Heart left ventricle (tissue), 16 donors: ENCODE measurements around the gene NECTIN1. TPM values are rescaled to one million over a fixed set of nuclear protein-coding genes. Genes with fewer than 3 reads are reported as not detected.

Experiments
- ATAC-seq, 4 donors: fragments of 200-7000 bp; cut with Tn5 transposase; one replicate each; pipeline ENCODE4 v1.9.1; 2020 to 2022; ENCODE audit warnings: moderate library complexity in 4 of 4, mild to moderate bottlenecking in 3 of 4, moderate number of reproducible peaks in 1 of 4
- DNase-seq, 5 donors: peaks; one replicate each; pipeline ENCODE4 v3.0.0-alpha.2; 2020
- H3K27ac ChIP-seq, 12 donors: fragments of 200-600 bp; sonication (generic) in 4 of 12; one replicate each; pipeline versions ENCODE4 v1.5.0 to v1.8.0; 2016 to 2022; ENCODE audit warnings: mild to moderate bottlenecking in 2 of 12
- H3K27me3 ChIP-seq, 9 donors: fragments of 200-600 bp; sonication (generic) in 2 of 9; one replicate each; pipeline versions ENCODE4 v1.5.1 to v1.8.0; 2016 to 2022; ENCODE audit warnings: mild to moderate bottlenecking in 3 of 9
- H3K36me3 ChIP-seq, 9 donors: fragments of 200-600 bp; sonication (generic) in 2 of 9; one replicate each; pipeline versions ENCODE4 v1.5.0 to v1.8.0; 2018 to 2022; ENCODE audit warnings: mild to moderate bottlenecking in 2 of 9
- H3K4me1 ChIP-seq, 12 donors: fragments of 200-600 bp; sonication (generic) in 4 of 12; one replicate each; pipeline versions ENCODE4 v1.5.0 to v1.8.0; 2016 to 2022; ENCODE audit warnings: mild to moderate bottlenecking in 3 of 12
- H3K4me3 ChIP-seq, 12 donors: fragments of 200-600 bp; sonication (generic) in 4 of 12; one replicate each; pipeline versions ENCODE4 v1.5.0 to v1.8.0; 2017 to 2022; ENCODE audit warnings: mild to moderate bottlenecking in 9 of 12, moderate library complexity in 4 of 12
- H3K9me3 ChIP-seq, 12 donors: fragments of 200-600 bp; sonication (generic) in 4 of 12; one replicate each; pipeline versions ENCODE4 v1.5.0 to v1.8.0; 2016 to 2022; ENCODE audit warnings: mild to moderate bottlenecking in 1 of 12
- CTCF ChIP-seq, 12 donors: fragments of 200-600 bp; sonication (generic) in 4 of 12; IDR thresholded peaks; one replicate each; pipeline versions ENCODE4 v1.5.0 to v1.8.0; 2018 to 2022; ENCODE audit warnings: antibody characterized with exemption in 12 of 12, mild to moderate bottlenecking in 5 of 12
- POLR2A ChIP-seq, 2 donors: fragments of 450-650 bp; IDR thresholded peaks; one replicate each; pipeline ENCODE4 v1.6.1; 2017; ENCODE audit warnings: antibody characterized with exemption in 2 of 2, mild to moderate bottlenecking in 2 of 2, moderate library complexity in 2 of 2
- WGBS, 4 donors: extraction: QIAGEN DNeasy Blood & Tissue Kit in 2 of 4; methylation state at CpG; one replicate each; pipeline versions ENCODE4 v1.1.5 to v1.1.7; 2013 to 2018; 5-methylcytosine and 5-hydroxymethylcytosine counted together
- intact Hi-C, 10 donors: fragments of 100-400 bp; cut with DNase I; formaldehyde crosslinking; loops; one replicate each; pipeline versions ENCODE4 v1.11.1 to v1.14.2; 2022
- polyA plus RNA-seq, 2 donors: library from polyadenylated mRNA; stranded (reverse); fragments of 200-250 nt; gene quantifications; one replicate each; pipeline ENCODE4 v1.2.3, GENCODE V29; 2013
- total RNA-seq, 9 donors: library from RNA; depleted of rRNA in 2 of 9; stranded (reverse); fragments of >200 nt in 2 of 9; fragmentation: NEBNext Ultra II Directional in 3 of 9; extraction: Animal tissue kit (Norgen Biotek cat#: 25700) in 3 of 9; gene quantifications; one replicate each; pipeline versions ENCODE4 v1.1.0 to v1.2.4, GENCODE V29; 2016 to 2023
- donor health status: ischemic (EF 13 %, LVEDD 7.1; RV severe dilation, severe dysfunction).
- donor health status: healthy with polysubstance abuse.
- donor health status: DM: no; HTN: yes; CAD: no.
- donor health status: DM: no; HTN: no; CAD: no.
- donor health status: ischemic (EF 25% LVEDD 6.9; RV normal size, moderate dysfunction).
- donor health status: ischemic (EF 25% LVEDD 5.7; RV mildly dilated, moderate dysfunction).
- donor health status: healthy.
- donor health status: DM: yes; HTN: yes; CAD: no.
- donor health status: ischemic (EF 35%, LVEDD 5.7; RV mildly dilated, moderate dysfunction).
- donor health status: nonischemic (EF 11% LVEDD 7.7; RV severe dilation, severe dysfunction).
- donor health status: DM: yes; HTN: yes; CAD: no.
- donor health status: PGD.
- donor health status: ischemic (EF 29% LVEDD 5.4; RV normal size, mild dysfunction).
- donor health status: nonischemic (EF 23%, LVEDD 6.1; RV moderate dilation, normal function).

The NECTIN1 gene
- total and polyA plus RNA-seq, 11 donors: 5.8 to 28.6 (median 18.5) TPM

DNA sequence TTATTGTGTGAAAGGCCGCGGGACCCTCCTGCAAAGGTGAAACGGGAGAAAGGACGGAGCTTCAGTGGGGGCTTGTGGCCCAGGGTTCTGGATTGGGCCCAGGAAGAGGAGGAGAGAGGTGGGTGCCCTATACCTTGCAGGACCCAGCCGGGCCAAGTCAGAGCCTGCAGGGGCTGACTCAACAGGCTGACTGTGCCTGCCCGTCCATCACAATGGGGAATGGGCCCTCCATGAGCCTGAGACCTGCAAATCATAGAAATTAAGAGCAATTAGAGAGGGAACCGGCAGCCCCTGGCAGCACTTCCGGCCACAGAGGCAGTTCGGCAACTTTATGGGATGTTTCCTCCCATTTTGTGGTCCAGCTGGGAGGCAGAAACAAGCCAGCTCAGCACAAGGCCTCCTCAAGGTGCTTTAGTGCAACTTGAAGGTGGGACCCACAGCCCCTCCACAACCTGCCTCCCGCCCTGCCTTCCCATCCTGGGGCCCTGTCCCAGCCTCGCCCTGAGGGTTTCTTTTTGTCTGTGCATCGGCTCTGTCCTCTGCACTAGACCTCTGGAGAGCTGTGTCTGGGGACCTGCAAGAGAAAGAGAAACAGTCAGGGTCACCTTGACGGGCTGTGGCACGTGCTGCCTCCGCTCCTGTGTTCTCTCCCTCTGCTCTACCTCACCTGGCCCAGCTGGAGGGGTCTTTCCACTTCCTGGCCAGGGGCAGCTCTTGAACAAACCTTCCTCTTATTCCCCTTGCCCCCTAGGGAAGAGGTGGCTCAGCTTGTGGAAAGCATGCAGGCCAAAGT is 19.1 kb upstream of the NECTIN1 start:
- TF ChIP-seq CTCF (IDR thresholded peaks at IDR 0.05) (no peak), POLR2A (IDR thresholded peaks at IDR 0.05) (no peak)
- H3K4me3 ChIP-seq: no peak overlapping the region
- peaks cover 0 to 9% (median 0%) of the 10 kb centered on the region in 9 donors for H3K27me3 ChIP-seq
- 77 to 84% (median 81%) methylated on average over 15 of the region's 15 CpGs for WGBS, 4 donors
- intact Hi-C loops: loop anchor here in 1 of 10 donors (10.0 kb wide), 1 partner anchor 263 kb away; no protein-coding TSS in a partner anchor
- no peak for ATAC-seq
- no peaks in the 10 kb centered on the region for H3K36me3 ChIP-seq
- no peak for DNase-seq
- peaks cover 0 to 5% (median 0%) of the 10 kb centered on the region in 12 donors for H3K4me1 ChIP-seq
- no peaks in the 10 kb centered on the region for H3K9me3 ChIP-seq
- H3K27ac ChIP-seq: no peak overlapping the region

DNA sequence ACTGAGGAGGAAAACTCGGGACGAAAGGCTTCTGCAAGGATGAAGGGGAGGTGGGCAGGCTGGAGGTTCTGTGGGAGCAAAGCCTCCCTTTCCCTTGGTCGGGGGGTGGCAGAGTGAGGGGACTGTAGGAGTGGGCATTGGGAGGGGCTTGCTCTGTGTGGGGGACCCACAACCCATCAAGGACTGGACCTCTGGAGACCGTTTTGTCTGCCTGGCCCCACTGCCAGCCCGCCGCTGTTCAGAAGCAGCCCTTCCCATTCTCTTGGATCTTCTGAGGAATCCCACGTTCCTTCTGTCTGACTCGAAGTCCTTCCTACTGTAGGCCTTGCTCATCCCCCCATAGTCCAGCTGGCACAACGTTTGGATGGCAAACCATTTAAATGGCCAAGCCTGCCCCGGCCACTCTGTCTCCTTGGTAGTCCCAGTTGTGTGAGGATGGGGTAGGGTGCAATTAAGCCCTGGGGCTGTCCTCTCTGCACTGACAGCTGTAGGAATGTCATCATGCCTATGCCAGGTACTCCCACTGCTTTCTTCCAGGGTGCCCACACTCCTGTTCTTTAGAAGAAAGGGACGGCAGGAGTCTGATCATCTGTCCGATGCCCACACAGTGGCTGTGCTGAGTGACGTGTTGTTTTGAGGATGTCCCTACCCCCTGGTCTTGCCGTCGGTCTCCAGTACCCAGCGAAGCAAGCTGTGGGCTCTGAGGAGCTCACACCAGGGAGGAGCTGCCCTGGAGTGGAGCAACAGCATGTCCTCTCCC is 17.0 kb upstream of the NECTIN1 start:
- TF ChIP-seq CTCF (IDR thresholded peaks at IDR 0.05) (no peak), POLR2A (IDR thresholded peaks at IDR 0.05) (no peak)
- Histone ChIP-seq H3K27ac (no peak overlapping the region), H3K36me3 (no peaks in the 10 kb centered on the region), H3K4me1 (peaks cover 0 to 13% (median 0%) of the 10 kb centered on the region in 12 donors), H3K4me3 (no peak overlapping the region), H3K27me3 (peaks cover 0 to 24% (median 3%) of the 10 kb centered on the region in 9 donors), H3K9me3 (no peaks in the 10 kb centered on the region)
- DNase-seq (no peak), ATAC-seq (no peak)
- intact Hi-C loops: loop anchor here in 1 of 10 donors (10.0 kb wide), 1 partner anchor 261 kb away; no protein-coding TSS in a partner anchor
- 84 to 88% (median 85%) methylated on average over 12 to 16 of the region's 16 CpGs for WGBS, 4 donors

DNA sequence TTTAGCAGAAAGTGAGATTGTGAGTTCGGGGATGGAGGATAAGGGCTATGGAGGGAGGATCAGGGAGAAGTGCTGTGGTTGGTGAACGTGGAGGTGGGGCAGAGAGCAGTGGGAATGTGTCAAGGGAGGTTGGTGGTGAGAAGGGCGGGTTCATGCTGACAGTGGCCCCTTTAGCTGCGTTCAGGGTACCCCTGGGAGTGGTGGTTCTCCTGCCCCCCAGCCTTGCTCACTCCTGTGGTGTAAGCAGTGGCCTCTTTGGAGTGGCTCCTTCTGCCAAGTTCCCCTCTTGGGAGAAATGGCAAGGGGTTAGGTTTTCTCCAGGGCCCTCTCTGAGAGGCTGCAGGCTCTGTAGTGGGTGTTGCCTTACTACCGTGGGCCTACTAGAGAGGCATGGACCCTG is 16.1 kb upstream of the NECTIN1 start:
- 74 to 83% (median 76%) methylated on average over 4 to 5 of the region's 5 CpGs for WGBS, 4 donors
- Histone ChIP-seq H3K27ac (no peak overlapping the region), H3K27me3 (peaks cover 0 to 26% (median 9%) of the 10 kb centered on the region in 9 donors), H3K4me3 (no peak overlapping the region), H3K4me1 (peaks cover 0 to 13% (median 0%) of the 10 kb centered on the region in 12 donors), H3K9me3 (no peaks in the 10 kb centered on the region), H3K36me3 (no peaks in the 10 kb centered on the region)
- intact Hi-C loops: loop anchor here in 1 of 10 donors (10.0 kb wide), 1 partner anchor 260 kb away; no protein-coding TSS in a partner anchor
- no peak for TF ChIP-seq POLR2A (IDR thresholded peaks at IDR 0.05)
- no peak for TF ChIP-seq CTCF (IDR thresholded peaks at IDR 0.05)
- ATAC-seq (no peak), DNase-seq (no peak)

GRCh38 chr11:119744577-119744976 is 15.6 kb upstream of the NECTIN1 start:
- no peak for ATAC-seq
- no peak for TF ChIP-seq POLR2A (IDR thresholded peaks at IDR 0.05)
- TF ChIP-seq CTCF (IDR thresholded peaks at IDR 0.05): no peak
- intact Hi-C loops: loop anchor here in 2 of 10 donors (5.0 to 10.0 kb wide), 2 partner anchors 128 to 260 kb away; no protein-coding TSS in a partner anchor
- H3K27ac ChIP-seq: no peak overlapping the region
- no peaks in the 10 kb centered on the region for H3K36me3 ChIP-seq
- H3K9me3 ChIP-seq: no peaks in the 10 kb centered on the region
- H3K27me3 ChIP-seq: peaks cover 0 to 25% (median 9%) of the 10 kb centered on the region in 9 donors
- no peak overlapping the region for H3K4me3 ChIP-seq
- peaks cover 0 to 13% (median 0%) of the 10 kb centered on the region in 12 donors for H3K4me1 ChIP-seq
- WGBS, 4 donors: 89 to 96% (median 91%) methylated on average over 2 of the region's 2 CpGs
- DNase-seq: no peak
